ENCODE measurements around the gene RBM20.

RBM20 gene

GRCh38 chr10:110772454-110773025 lies 128.4 kb downstream of the RBM20 start:
- Histone ChIP-seq H3K9me3 (ENCODE audit: control insufficient read depth, insufficient read depth, low read depth, low read length) (no peaks in the 10 kb centered on the region), H3K9ac (ENCODE audit: low read length) (no peak overlapping the region), H3K4me1 (ENCODE audit: control insufficient read depth, insufficient read depth, low read length) (no peaks in the 10 kb centered on the region), H3K36me3 (ENCODE audit: control insufficient read depth, insufficient read depth, low read length) (no peaks in the 10 kb centered on the region), H3K27me3 (ENCODE audit: control insufficient read depth, insufficient read depth, low read length) (no peaks in the 10 kb centered on the region), H3K4me3 (ENCODE audit: low read depth, low read length) (no peak overlapping the region), H3K27ac (ENCODE audit: low read depth, low read length) (no peak overlapping the region)

DNA sequence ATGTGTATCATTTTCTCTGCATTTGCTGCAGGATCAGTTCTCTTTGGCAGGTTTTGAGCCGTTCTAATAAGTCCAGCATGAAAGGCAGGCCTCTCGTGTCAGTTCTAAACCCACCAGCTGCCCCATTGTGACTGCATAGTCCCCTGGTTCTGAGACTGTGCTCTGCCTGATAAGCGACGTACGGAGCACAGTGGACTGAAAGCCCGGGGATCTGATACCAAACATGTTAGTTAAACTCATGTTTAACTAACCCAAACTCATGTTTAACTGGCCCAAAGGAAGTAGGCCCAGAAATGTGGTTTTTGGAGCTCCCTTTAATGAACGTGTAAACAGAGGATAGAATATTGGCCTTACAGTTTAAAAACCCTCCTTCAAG lies 129.5 kb downstream of the RBM20 start:
- Histone ChIP-seq H3K27me3 (ENCODE audit: control insufficient read depth, insufficient read depth, low read length) (no peaks in the 10 kb centered on the region; the same call in 1 of the 2 replicates), H3K4me3 (ENCODE audit: low read depth, low read length) (no peak overlapping the region), H3K9ac (ENCODE audit: low read length) (no peak overlapping the region), H3K4me1 (ENCODE audit: control insufficient read depth, insufficient read depth, low read length) (no peaks in the 10 kb centered on the region), H3K27ac (ENCODE audit: low read depth, low read length) (no peak overlapping the region), H3K9me3 (ENCODE audit: control insufficient read depth, insufficient read depth, low read depth, low read length) (no peaks in the 10 kb centered on the region), H3K36me3 (ENCODE audit: control insufficient read depth, insufficient read depth, low read length) (no peaks in the 10 kb centered on the region)

- no peak overlapping the region for H3K4me3 ChIP-seq (ENCODE audit: low read depth, low read length)
- H3K27ac ChIP-seq (ENCODE audit: low read depth, low read length) = no peak overlapping the region
- H3K36me3 ChIP-seq (ENCODE audit: control insufficient read depth, insufficient read depth, low read length) = no peaks in the 10 kb centered on the region
- H3K9ac ChIP-seq (ENCODE audit: low read length) = no peak overlapping the region
- no peaks in the 10 kb centered on the region; the same call in 1 of the 2 replicates for H3K27me3 ChIP-seq (ENCODE audit: control insufficient read depth, insufficient read depth, low read length)
- H3K9me3 ChIP-seq (ENCODE audit: control insufficient read depth, insufficient read depth, low read depth, low read length) = no peaks in the 10 kb centered on the region
- H3K4me1 ChIP-seq (ENCODE audit: control insufficient read depth, insufficient read depth, low read length) = no peaks in the 10 kb centered on the region
Measured at GRCh38 chr10:110774069-110775019, 130.2 kb downstream of the RBM20 start.

DNA sequence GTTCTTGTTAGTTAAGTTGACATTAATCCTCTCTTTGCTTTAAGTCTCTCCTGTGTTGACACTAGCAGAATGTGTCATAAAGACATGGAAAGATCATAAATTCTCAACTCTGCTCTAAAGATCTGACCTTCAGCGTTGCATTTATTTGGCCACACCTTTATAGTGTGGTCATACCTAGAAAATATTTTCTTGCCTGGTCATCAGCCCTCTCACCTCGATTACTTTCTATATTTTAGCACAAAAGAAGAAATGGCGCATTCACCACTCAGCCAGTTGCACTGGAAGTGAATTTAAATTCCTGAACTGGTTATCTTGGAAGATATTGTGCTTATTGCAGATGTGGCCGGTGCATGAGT lies 130.9 kb downstream of the RBM20 start:
- Histone ChIP-seq H3K4me1 (ENCODE audit: control insufficient read depth, insufficient read depth, low read length) (no peaks in the 10 kb centered on the region), H3K9me3 (ENCODE audit: control insufficient read depth, insufficient read depth, low read depth, low read length) (no peaks in the 10 kb centered on the region), H3K27ac (ENCODE audit: low read depth, low read length) (no peak overlapping the region), H3K9ac (ENCODE audit: low read length) (no peak overlapping the region), H3K4me3 (ENCODE audit: low read depth, low read length) (no peak overlapping the region), H3K36me3 (ENCODE audit: control insufficient read depth, insufficient read depth, low read length) (no peaks in the 10 kb centered on the region), H3K27me3 (ENCODE audit: control insufficient read depth, insufficient read depth, low read length) (no peaks in the 10 kb centered on the region; the same call in 1 of the 2 replicates)

DNA sequence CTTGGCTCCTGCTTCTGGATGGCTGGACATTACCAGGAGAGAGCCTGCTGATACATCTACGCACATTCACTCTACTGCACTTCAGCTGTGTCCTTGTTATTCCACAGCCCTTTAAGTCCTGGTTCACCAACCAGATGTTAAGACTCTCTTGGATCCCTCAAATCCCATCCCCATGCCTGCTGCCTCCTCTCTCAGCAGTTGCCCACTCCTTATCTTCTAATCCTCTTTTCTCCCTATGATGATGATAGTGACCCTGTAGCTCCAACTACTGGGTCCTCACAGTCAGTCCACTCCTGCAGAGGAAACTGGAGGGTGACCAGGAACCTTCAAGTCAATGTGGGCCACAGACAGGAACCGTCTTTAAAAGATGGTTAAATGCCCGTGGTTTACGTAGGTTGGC lies 131.3 kb downstream of the RBM20 start:
- Histone ChIP-seq H3K27ac (ENCODE audit: low read depth, low read length) (no peak overlapping the region), H3K9ac (ENCODE audit: low read length) (no peak overlapping the region), H3K36me3 (ENCODE audit: control insufficient read depth, insufficient read depth, low read length) (no peaks in the 10 kb centered on the region), H3K4me1 (ENCODE audit: control insufficient read depth, insufficient read depth, low read length) (no peaks in the 10 kb centered on the region), H3K9me3 (ENCODE audit: control insufficient read depth, insufficient read depth, low read depth, low read length) (no peaks in the 10 kb centered on the region), H3K27me3 (ENCODE audit: control insufficient read depth, insufficient read depth, low read length) (no peaks in the 10 kb centered on the region; the same call in 1 of the 2 replicates), H3K4me3 (ENCODE audit: low read depth, low read length) (no peak overlapping the region)

GRCh38 chr10:110777017-110777416 lies 132.9 kb downstream of the RBM20 start:
- H3K9ac ChIP-seq (ENCODE audit: low read length) = no peak overlapping the region
- H3K27ac ChIP-seq (ENCODE audit: low read depth, low read length) = no peak overlapping the region
- H3K4me3 ChIP-seq (ENCODE audit: low read depth, low read length) = no peak overlapping the region
- no peaks in the 10 kb centered on the region for H3K4me1 ChIP-seq (ENCODE audit: control insufficient read depth, insufficient read depth, low read length)
- H3K36me3 ChIP-seq (ENCODE audit: control insufficient read depth, insufficient read depth, low read length) = no peaks in the 10 kb centered on the region
- no peaks in the 10 kb centered on the region for H3K9me3 ChIP-seq (ENCODE audit: control insufficient read depth, insufficient read depth, low read depth, low read length)
- no peaks in the 10 kb centered on the region; the same call in 1 of the 2 replicates for H3K27me3 ChIP-seq (ENCODE audit: control insufficient read depth, insufficient read depth, low read length)

DNA sequence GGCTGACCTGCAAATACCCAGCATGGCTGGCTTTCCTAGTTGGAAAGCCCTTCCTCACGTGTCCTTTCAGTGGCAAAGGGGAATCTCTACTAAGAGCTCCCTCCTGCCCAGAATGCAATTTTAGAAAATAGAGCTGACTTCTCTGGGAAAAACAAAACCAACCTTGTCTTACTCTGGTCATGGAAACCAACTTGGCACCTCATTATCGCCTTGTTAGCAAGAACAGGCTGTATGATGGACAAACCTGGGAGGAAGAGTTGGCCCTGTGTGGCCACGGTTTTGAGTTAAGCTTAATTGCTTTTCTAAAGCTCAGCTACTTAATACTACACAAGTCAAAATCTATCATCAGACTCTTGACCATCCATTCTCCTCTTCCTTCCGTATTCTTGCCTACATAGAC lies 133.5 kb downstream of the RBM20 start:
- Histone ChIP-seq H3K4me3 (ENCODE audit: low read depth, low read length) (no peak overlapping the region), H3K4me1 (ENCODE audit: control insufficient read depth, insufficient read depth, low read length) (no peaks in the 10 kb centered on the region)

DNA sequence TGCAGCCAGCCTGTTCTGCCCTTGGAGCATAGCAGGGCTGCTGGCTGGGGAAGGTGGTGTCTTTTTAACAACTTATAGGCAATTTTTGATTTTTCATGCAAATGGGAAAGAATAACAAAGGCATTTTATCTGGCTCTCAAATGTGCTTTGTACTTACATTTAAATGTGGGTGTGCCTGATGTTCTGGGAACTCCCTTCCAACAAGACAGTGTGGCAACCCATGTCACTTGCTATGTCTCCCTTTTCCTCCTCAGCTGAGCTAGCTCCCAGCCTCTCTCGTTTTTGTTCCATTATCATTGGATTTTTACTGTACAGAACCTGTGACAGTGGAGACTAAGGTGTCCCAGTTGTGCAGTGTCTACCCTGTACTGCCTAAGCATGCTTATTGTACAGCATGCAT lies 134.1 kb downstream of the RBM20 start:
- H3K9me3 ChIP-seq (ENCODE audit: control insufficient read depth, insufficient read depth, low read depth, low read length) = no peaks in the 10 kb centered on the region
- no peaks in the 10 kb centered on the region for H3K4me1 ChIP-seq (ENCODE audit: control insufficient read depth, insufficient read depth, low read length)
- no peak overlapping the region for H3K9ac ChIP-seq (ENCODE audit: low read length)
- no peak overlapping the region for H3K27ac ChIP-seq (ENCODE audit: low read depth, low read length)
- H3K4me3 ChIP-seq (ENCODE audit: low read depth, low read length) = no peak overlapping the region
- no peaks in the 10 kb centered on the region; the same call in 1 of the 2 replicates for H3K27me3 ChIP-seq (ENCODE audit: control insufficient read depth, insufficient read depth, low read length)
- H3K36me3 ChIP-seq (ENCODE audit: control insufficient read depth, insufficient read depth, low read length) = no peaks in the 10 kb centered on the region

More for the DNA sequence above, 133.5 kb downstream of the RBM20 start:
- H3K9me3 ChIP-seq (ENCODE audit: control insufficient read depth, insufficient read depth, low read depth, low read length) = no peaks in the 10 kb centered on the region
- H3K27me3 ChIP-seq (ENCODE audit: control insufficient read depth, insufficient read depth, low read length) = no peaks in the 10 kb centered on the region; the same call in 1 of the 2 replicates
- H3K36me3 ChIP-seq (ENCODE audit: control insufficient read depth, insufficient read depth, low read length) = no peaks in the 10 kb centered on the region
- H3K9ac ChIP-seq (ENCODE audit: low read length) = no peak overlapping the region
- no peak overlapping the region for H3K27ac ChIP-seq (ENCODE audit: low read depth, low read length)

GRCh38 chr10:110779489-110779888 lies 135.4 kb downstream of the RBM20 start:
- Histone ChIP-seq H3K9me3 (ENCODE audit: control insufficient read depth, insufficient read depth, low read depth, low read length) (no peaks in the 10 kb centered on the region), H3K4me1 (ENCODE audit: control insufficient read depth, insufficient read depth, low read length) (no peaks in the 10 kb centered on the region), H3K4me3 (ENCODE audit: low read depth, low read length) (no peak overlapping the region), H3K27me3 (ENCODE audit: control insufficient read depth, insufficient read depth, low read length) (no peaks in the 10 kb centered on the region; the same call in 1 of the 2 replicates), H3K27ac (ENCODE audit: low read depth, low read length) (no peak overlapping the region), H3K36me3 (ENCODE audit: control insufficient read depth, insufficient read depth, low read length) (no peaks in the 10 kb centered on the region), H3K9ac (ENCODE audit: low read length) (no peak overlapping the region)

- Histone ChIP-seq H3K4me1 (ENCODE audit: control insufficient read depth, insufficient read depth, low read length) (no peaks in the 10 kb centered on the region), H3K27me3 (ENCODE audit: control insufficient read depth, insufficient read depth, low read length) (no peaks in the 10 kb centered on the region; the same call in 1 of the 2 replicates), H3K27ac (ENCODE audit: low read depth, low read length) (no peak overlapping the region), H3K9ac (ENCODE audit: low read length) (no peak overlapping the region), H3K4me3 (ENCODE audit: low read depth, low read length) (no peak overlapping the region), H3K36me3 (ENCODE audit: control insufficient read depth, insufficient read depth, low read length) (no peaks in the 10 kb centered on the region), H3K9me3 (ENCODE audit: control insufficient read depth, insufficient read depth, low read depth, low read length) (no peaks in the 10 kb centered on the region)
Measured at GRCh38 chr10:110780704-110781103, 136.6 kb downstream of the RBM20 start.

DNA sequence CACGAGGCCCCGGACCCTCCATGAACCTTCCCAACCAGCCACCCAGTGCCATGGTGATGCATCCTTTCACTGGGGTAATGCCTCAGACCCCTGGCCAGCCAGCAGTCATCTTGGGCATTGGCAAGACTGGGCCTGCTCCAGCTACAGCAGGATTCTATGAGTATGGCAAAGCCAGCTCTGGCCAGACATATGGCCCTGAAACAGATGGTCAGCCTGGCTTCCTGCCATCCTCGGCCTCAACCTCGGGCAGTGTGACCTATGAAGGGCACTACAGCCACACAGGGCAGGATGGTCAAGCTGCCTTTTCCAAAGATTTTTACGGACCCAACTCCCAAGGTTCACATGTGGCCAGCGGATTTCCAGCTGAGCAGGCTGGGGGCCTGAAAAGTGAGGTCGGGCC lies 137.0 kb downstream of the RBM20 start:
- Histone ChIP-seq H3K36me3 (ENCODE audit: control insufficient read depth, insufficient read depth, low read length) (no peaks in the 10 kb centered on the region), H3K4me3 (ENCODE audit: low read depth, low read length) (no peak overlapping the region), H3K27ac (ENCODE audit: low read depth, low read length) (no peak overlapping the region), H3K27me3 (ENCODE audit: control insufficient read depth, insufficient read depth, low read length) (no peaks in the 10 kb centered on the region; the same call in 1 of the 2 replicates), H3K9ac (ENCODE audit: low read length) (no peak overlapping the region), H3K4me1 (ENCODE audit: control insufficient read depth, insufficient read depth, low read length) (peaks cover 3% of the 10 kb centered on the region; the same call in 1 of the 2 replicates), H3K9me3 (ENCODE audit: control insufficient read depth, insufficient read depth, low read depth, low read length) (no peaks in the 10 kb centered on the region)

Data from HUES6 (cell line).